ENCODE measurements around the gene LRRC3C.

LRRC3C gene

DNA sequence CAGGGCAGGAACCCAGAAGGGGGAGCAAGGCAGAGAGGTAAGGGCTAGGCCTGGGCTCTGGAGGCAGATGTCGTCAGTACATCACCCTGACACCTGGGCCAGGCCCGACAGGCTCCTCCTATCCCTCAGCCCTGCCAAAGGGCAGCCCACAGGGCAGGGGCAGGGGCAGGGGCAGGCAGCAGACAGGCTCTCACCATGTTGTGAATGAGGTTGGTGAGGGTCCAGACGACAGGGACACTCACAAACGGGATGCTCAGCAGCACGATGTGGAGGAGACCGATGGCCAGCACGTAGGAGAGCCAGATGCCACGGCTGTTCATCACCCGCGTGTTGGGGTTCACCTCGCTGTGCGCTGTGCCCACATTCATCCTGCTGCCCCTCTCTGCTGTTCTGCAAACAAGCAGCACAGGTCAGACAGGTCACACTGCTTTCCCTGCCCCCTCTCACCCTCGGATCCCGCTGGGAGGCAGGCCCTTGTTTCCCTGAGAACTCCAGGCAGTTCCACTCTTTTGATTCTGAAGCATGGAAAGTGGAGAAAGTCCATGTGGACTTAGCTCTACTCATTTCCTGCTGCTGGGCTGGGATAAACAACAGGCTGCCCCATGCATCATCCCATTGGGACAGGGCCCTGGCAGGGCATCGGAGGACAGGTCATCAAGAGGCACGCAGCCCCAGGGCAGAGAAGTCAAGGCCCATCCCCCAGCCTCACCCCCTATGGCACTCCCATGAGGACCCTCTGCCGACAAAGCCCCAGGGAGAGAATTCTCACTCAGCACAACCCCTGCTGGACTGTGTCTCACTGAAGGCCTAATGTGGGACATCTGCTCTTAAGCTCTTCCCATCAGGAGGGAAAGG lies 3.5 kb upstream of the LRRC3C start:
- DNase-seq (ENCODE audit: low read depth in 1 of 2, low spot score in 1 of 2), result no peak

DNA sequence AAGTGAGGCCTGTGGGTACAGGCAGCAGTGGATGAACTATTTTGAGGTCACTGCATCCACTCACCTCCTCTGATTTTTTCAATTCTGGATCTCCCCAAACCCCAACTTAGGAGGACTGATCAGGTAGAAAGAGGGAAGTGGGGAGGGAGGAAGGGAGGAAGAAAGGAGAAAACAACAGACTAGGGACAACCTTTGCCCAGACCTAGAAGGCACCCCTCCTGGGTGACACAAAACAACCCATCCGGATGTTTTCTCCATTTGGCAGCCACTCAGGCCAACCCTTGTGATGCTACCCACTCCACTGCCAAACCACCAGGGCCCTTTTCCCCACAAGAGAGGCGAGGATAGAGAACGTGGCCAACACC lies 2.9 kb upstream of the LRRC3C start:
- DNase-seq (ENCODE audit: low read depth in 1 of 2, low spot score in 1 of 2), result no peak

GRCh38 chr17:39925282-39926134 lies 2.0 kb upstream of the LRRC3C start:
- no peak for DNase-seq (ENCODE audit: low read depth in 1 of 2, low spot score in 1 of 2)

GRCh38 chr17:39926135-39926587 lies 1.4 kb upstream of the LRRC3C start:
- DNase-seq (ENCODE audit: low read depth in 1 of 2, low spot score in 1 of 2), result no peak

DNA sequence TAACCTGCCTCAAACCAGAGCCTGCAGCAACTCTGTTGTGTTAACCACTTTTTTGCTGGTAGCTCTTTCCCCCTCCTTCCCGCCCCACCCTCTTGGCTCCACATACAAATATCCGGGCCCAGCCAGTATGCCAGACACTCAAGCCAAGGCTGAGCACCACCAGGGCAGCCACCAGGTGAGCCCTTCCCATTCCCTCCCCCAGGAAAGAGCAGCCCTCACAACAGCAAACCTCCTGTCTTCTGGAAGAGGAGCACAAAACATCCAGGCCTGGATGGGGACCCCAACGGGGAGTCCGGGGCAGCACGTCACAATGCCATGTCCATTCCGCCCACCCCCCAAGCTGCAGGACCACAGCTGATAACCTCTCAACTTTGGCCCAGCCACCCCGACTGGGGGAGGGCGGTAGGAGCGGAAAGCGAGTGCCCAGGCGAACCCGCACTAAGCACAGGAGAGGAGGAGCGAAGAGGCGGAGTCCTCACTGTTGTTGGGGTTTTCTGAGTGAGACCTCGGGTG lies 888 bp upstream of the LRRC3C start:
- DNase-seq (ENCODE audit: low read depth in 1 of 2, low spot score in 1 of 2), result peak; percentile 20 to 21

GRCh38 chr17:39927929-39928857 lies 661 bp downstream of the LRRC3C start:
- DNase-seq (ENCODE audit: low read depth in 1 of 2, low spot score in 1 of 2), result no peak

DNA sequence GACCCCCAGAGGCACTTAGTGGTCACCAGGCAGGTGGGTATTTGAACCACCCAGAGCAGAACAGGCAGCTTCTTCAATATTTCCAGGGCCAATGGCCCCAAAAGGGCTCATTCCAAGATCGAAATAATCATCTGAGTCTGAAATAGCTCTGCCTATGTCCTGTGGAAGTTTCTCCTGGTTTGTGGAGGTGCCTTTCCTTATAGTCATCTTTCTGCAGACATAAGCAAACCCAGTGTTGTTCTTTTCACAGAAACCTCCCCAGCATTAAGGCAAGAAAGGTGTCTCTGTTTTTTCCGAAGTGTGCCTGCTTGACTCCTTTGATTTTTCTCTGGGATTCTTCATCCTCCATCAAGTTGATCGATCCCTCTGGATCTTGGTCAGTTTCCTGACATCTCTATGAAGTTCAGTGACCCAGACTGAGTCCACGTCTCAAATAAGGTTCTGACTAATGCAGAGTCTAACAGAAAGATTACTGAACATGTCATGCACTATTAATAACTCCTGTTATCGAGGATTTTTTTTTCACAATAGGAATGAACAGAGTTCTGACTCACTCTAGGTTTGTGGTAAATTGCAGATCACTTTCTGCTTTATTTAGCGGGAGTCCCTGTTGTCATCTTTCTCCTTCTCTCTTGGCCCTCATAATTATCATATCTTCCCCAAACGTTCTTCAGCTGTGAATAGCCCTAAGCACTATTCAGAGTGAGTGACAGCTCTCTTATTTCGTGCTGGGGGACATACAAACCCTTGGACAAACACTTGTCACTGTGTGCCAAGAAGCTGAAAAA lies 1.5 kb downstream of the LRRC3C start:
- DNase-seq (ENCODE audit: low read depth in 1 of 2, low spot score in 1 of 2), result no peak

DNA sequence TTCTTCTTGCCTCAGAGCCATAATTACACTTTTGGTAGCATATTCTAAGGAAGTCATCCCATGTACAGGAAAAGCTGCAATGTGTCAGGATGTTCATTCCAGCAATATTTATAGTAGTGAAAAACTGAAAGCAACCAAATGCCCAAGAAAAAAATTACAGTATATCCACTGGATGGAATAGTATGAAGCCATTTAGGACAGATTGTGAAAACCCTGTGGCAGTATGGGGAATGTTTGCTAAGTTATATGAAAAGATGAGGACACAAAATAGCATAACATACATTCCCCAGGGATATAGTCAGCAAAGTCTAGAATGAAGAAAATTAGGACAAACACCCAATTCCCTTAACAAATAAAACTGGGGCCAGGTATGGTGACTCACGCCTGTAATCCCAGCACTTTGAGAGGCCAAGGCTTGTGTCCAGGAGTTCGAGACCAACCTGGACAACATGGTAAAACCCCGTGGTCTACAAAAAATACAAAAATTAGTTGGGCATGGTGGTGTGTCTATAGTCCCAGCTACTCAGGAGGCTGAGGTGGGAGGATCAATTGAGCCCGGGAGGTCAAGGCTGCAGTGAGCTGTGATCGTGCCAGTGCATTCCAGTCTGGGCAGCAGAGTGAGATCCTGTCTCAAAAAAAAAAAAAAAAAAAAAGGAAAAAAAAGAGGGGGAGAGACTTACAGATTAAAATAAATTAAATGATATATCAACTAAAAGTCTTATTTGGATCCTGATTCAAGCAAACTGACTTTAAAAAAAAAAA lies 2.3 kb downstream of the LRRC3C start:
- no peak for DNase-seq (ENCODE audit: low read depth in 1 of 2, low spot score in 1 of 2)

GRCh38 chr17:39933912-39934311 lies 6.4 kb downstream of the LRRC3C start:
- DNase-seq (ENCODE audit: low read depth in 1 of 2, low spot score in 1 of 2), result no peak

DNA sequence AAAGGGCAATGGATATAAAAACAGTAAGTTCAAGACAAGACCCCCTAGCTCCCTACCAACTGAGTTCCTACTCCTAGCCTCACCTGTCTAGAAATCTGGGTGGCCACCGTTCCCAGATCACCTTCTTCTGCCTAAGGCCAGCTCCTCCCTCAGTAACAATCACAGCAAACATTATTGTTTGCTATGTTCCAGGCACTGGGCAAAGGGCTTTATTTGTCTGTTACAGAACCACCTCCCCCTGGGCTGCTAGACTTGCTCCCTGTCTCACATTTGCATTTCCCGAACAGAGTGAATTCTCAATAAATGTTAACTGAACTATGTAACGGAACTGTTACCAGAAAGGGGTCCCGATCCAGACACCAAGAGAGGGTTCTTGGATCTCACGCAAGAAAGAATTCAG lies 6.8 kb downstream of the LRRC3C start:
- DNase-seq (ENCODE audit: low read depth in 1 of 2, low spot score in 1 of 2), result no peak

- no peak for DNase-seq (ENCODE audit: low read depth in 1 of 2, low spot score in 1 of 2)
Observed at GRCh38 chr17:39935909-39936308, 8.4 kb downstream of the LRRC3C start.

- no peak for DNase-seq (ENCODE audit: low read depth in 1 of 2, low spot score in 1 of 2)
Observed at GRCh38 chr17:39937447-39937846, 9.9 kb downstream of the LRRC3C start.

- no peak for DNase-seq (ENCODE audit: low read depth in 1 of 2, low spot score in 1 of 2)
Observed at GRCh38 chr17:39938140-39938869, 10.8 kb downstream of the LRRC3C start.

DNA sequence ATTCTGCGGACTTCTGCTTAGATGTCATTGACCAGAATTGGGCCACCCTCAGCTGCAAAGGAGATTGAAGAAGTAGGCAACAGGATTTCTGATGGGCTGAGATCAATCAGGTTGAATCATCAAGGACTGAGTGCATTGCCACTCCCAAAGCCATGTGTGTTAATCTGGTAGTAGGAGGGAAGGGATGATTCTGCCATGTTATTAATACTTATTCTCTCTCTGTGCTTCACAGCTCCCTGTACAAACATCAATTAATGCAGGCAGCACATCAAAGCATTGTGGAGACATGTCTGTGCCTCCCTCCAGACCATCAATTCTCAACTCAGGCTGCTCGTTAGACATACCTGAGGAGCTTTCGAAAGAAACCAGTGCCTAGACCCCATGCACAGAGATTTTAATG lies 11.6 kb downstream of the LRRC3C start:
- DNase-seq (ENCODE audit: low read depth in 1 of 2, low spot score in 1 of 2), result no peak

DNA sequence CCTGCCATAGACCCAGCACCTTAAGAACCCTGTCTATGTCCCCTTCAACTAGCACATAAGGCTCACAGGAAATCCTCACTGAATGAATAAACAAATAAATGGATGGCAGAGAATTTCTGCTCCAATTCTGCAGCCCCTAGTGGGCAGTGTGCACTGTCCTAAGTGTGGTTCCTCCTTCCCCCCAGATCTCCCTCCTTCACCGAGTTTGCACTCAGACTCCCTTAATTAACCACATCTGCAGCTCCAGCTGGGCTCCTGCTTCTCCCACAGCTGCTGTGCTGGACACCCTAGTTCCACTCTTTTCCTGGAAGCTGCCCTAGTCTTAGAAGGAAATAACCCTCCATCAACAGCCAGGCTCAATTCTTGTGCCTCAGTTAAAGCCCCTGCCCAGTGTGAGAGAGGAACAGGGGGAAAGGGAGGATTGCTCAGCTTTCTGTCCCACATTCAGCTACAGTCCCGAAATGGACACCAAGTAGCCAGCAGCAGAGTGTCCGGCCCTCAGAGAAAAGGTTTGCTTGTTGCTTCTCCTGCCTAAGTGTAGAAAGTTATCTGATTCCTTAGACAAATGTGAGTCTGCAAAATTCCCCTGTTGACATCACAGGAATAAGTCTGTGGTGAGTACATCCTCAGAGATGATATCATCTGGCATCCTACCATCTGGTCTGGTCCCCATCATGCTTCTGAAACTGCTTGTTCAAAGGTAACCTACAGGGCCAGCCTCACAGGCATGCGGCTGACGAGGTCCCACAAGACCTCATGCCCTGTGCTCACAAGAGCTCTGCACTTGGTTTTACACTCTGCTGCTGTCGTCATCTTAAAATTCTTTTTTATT lies 12.3 kb downstream of the LRRC3C start:
- no peak for DNase-seq (ENCODE audit: low read depth in 1 of 2, low spot score in 1 of 2)

GRCh38 chr17:39943702-39944392 lies 16.3 kb downstream of the LRRC3C start:
- DNase-seq (ENCODE audit: low read depth in 1 of 2, low spot score in 1 of 2), result no peak

GRCh38 chr17:39944393-39944711 lies 16.8 kb downstream of the LRRC3C start:
- DNase-seq (ENCODE audit: low read depth in 1 of 2, low spot score in 1 of 2), result no peak

Data from stimulated activated CD4-positive, alpha-beta T cell treated with anti-CD3 and anti-CD28 coated beads, Interleukin-15, amount 100 ng/mL, for 1 hour (primary cell).